Spleen (tissue), 7 donors: ENCODE results near the gene TREM1.

ENCODE experiments used
- CTCF ChIP-seq, 11 experiments: fragments of 200-600 bp in 7 of 11; fragments of 450-650 bp in 4 of 11; sonication (generic) in 4 of 11; IDR thresholded peaks in 8 of 11; conservative IDR thresholded peaks in 3 of 11; 1 replicate in 7 of 11; 2 replicates in 4 of 11; pipeline versions ENCODE4 v1.4.0 to v1.8.0; 2016 to 2021; ENCODE audit warnings: antibody characterized with exemption in 11 of 11, inconsistent platforms in 4 of 11, mild to moderate bottlenecking in 1 of 11
- POLR2AphosphoS5 ChIP-seq, 3 donors: sonication (generic); formaldehyde crosslinking; IDR thresholded peaks; one replicate each; pipeline ENCODE4 v1.5.1; 2017; ENCODE audit warnings: antibody characterized with exemption in 3 of 3
- donor health status: DM: no; HTN: no; CAD: no; lungs with moderate emphysema.
- donor health status: DM: no; HTN: no; CAD: no.
- donor health status: DM: no; HTN: no; CAD: no.

DNA sequence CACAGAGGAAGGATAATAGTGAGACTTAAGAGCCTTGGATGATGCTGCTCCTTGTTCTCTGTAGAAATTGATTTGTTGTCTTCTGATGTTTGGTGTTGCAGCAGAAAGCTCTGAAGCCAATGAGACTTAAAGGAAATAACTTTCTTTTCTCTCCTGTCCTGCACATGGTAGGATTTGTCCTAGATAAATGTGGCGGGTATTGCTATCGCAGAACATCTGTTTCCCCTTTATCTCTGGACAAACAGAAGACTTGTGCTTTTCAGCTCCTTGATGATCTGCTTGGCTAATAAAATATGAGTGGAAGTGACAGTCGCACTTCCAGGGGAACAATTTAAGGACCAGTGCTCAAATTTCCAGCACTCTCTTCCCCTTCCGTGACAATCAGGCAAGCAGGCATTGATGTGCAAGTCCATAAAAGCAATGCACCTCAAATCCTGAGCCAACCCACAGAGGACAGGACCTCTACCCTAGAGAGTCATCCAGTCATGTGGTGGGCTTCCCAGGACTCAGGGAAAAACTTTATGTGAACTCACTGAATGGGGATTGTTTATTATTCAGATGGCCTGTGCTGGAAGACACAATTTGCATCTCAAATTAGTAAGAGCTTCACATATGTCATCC lies 39.1 kb upstream of the TREM1 start:
- TF ChIP-seq CTCF (IDR thresholded peaks at IDR 0.05 in 8 of 11, conservative IDR thresholded peaks at IDR 0.05 in 3 of 11) (no peak), POLR2AphosphoS5 (IDR thresholded peaks at IDR 0.05) (no peak)
